Measurements from ENCODE around the gene PBOV1. TPM values are rescaled to one million over a fixed set of nuclear protein-coding genes. Genes with fewer than 3 reads are reported as not detected.

The PBOV1 gene
- total and polyA plus RNA-seq, 4 experiments from 2014 or later = not detected

- DNase-seq = no peak
- H3K4me1 ChIP-seq (ENCODE audit: insufficient read depth, low read length) = no peaks in the 10 kb centered on the region
- CTCF ChIA-PET (ENCODE audit: partially characterized antibody) = no interaction called here
- Mint-ChIP-seq H3K27ac (no peak overlapping the region), H3K4me1 (no peaks in the 10 kb centered on the region), H3K27me3 (peaks cover 11 to 21% of the 10 kb centered on the region in 2 donors), H3K4me3 (no peak overlapping the region), H3K9me3 (no peaks in the 10 kb centered on the region), H3K36me3 (no peaks in the 10 kb centered on the region)
- H3K4me3 ChIP-seq (ENCODE audit: low read length in 2 of 2) = no peak overlapping the region
- no peaks in the 10 kb centered on the region for H3K36me3 ChIP-seq (ENCODE audit: insufficient read depth, low read length)
- no peak overlapping the region for H3K27ac ChIP-seq (ENCODE audit: low read depth, low read length)
- H3K9me3 ChIP-seq (ENCODE audit: control insufficient read depth in 1 of 2, low read length in 2 of 2) = no peaks in the 10 kb centered on the region
- intact Hi-C loops (cut with micrococcal nuclease) = no loop called here
- POLR2A ChIA-PET (ENCODE audit: partially characterized antibody) = no interaction called here
- no peaks in the 10 kb centered on the region for H3K27me3 ChIP-seq (ENCODE audit: insufficient read depth, low read length)
These were observed 11.4 kb upstream of the PBOV1 start for GRCh38 chr6:138229663-138230179.

DNA sequence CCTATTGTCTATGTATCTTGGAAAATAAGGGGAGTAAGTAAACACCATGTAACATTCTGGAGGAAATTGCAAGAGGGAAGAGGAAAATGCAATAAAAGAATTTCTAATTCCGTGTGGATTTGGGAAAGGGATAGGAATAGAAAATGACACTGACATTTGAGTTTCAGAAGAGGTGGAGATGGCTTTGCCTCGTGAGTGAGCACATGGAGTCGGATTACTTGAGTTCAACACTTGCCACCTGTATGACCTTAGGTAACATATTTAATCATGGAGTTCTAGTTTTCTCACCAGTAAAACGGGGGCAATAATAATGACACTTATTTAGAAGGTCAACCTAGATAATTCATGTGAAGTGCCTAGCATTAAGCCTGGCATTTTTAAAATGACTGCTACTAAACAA is 10.8 kb upstream of the PBOV1 start:
- Histone ChIP-seq H3K27ac (ENCODE audit: low read depth, low read length) (no peak overlapping the region), H3K9me3 (ENCODE audit: control insufficient read depth in 1 of 2, low read length in 2 of 2) (no peaks in the 10 kb centered on the region), H3K4me3 (ENCODE audit: low read length in 2 of 2) (no peak overlapping the region), H3K36me3 (ENCODE audit: insufficient read depth, low read length) (no peaks in the 10 kb centered on the region), H3K27me3 (ENCODE audit: insufficient read depth, low read length) (no peaks in the 10 kb centered on the region), H3K4me1 (ENCODE audit: insufficient read depth, low read length) (no peaks in the 10 kb centered on the region)
- H3K9me3 Mint-ChIP-seq = no peaks in the 10 kb centered on the region
- ChIA-PET CTCF (ENCODE audit: partially characterized antibody) (no interaction called here), POLR2A (ENCODE audit: partially characterized antibody) (no interaction called here)
- no peaks in the 10 kb centered on the region for H3K4me1 Mint-ChIP-seq
- H3K36me3 Mint-ChIP-seq = no peaks in the 10 kb centered on the region
- H3K27ac Mint-ChIP-seq = no peak overlapping the region
- no peak overlapping the region for H3K4me3 Mint-ChIP-seq
- DNase-seq = no peak
- peaks cover 11 to 21% of the 10 kb centered on the region in 2 donors for H3K27me3 Mint-ChIP-seq
- intact Hi-C loops (cut with micrococcal nuclease) = no loop called here

DNA sequence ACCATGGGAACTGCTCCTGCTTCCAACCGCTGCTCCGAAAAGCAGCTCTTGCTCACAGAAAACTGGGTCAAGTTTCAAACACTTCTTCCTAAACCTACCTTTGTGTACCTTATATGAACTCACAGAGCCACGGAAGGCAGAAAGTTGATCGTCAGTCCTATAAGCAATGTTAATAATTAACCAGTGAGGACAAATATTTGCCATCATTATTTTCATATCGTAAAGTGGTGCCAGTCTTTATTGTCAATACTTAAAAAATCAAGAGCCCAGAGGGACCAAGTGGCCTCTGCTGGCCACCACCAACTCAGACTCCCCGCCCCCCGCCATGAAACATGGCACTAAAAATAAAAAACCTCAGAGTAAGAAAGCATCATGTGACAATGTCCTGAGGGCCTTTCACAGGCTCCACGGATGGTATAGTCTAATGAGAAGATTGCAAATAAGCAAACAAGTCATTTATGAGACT is 9.1 kb upstream of the PBOV1 start:
- Mint-ChIP-seq H3K36me3 (no peaks in the 10 kb centered on the region), H3K27ac (no peak overlapping the region), H3K27me3 (peaks cover 6 to 17% of the 10 kb centered on the region in 2 donors), H3K4me3 (no peak overlapping the region), H3K4me1 (no peaks in the 10 kb centered on the region), H3K9me3 (no peaks in the 10 kb centered on the region)
- no peak for DNase-seq
- H3K4me1 ChIP-seq (ENCODE audit: insufficient read depth, low read length) = no peaks in the 10 kb centered on the region
- intact Hi-C loops (cut with micrococcal nuclease) = no loop called here
- no peaks in the 10 kb centered on the region for H3K9me3 ChIP-seq (ENCODE audit: control insufficient read depth in 1 of 2, low read length in 2 of 2)
- H3K27me3 ChIP-seq (ENCODE audit: insufficient read depth, low read length) = no peaks in the 10 kb centered on the region
- H3K4me3 ChIP-seq (ENCODE audit: low read length in 2 of 2) = no peak overlapping the region
- POLR2A ChIA-PET (ENCODE audit: partially characterized antibody) = no interaction called here
- CTCF ChIA-PET (ENCODE audit: partially characterized antibody) = no interaction called here
- H3K27ac ChIP-seq (ENCODE audit: low read depth, low read length) = no peak overlapping the region
- no peaks in the 10 kb centered on the region for H3K36me3 ChIP-seq (ENCODE audit: insufficient read depth, low read length)

GRCh38 chr6:138226700-138227315 is 8.5 kb upstream of the PBOV1 start:
- intact Hi-C loops (cut with micrococcal nuclease) = no loop called here
- ChIA-PET CTCF (ENCODE audit: partially characterized antibody) (no interaction called here), POLR2A (ENCODE audit: partially characterized antibody) (no interaction called here)

GRCh38 chr6:138225953-138226352 is 7.7 kb upstream of the PBOV1 start:
- Histone ChIP-seq H3K27ac (ENCODE audit: low read depth, low read length) (no peak overlapping the region), H3K4me1 (ENCODE audit: insufficient read depth, low read length) (no peaks in the 10 kb centered on the region), H3K36me3 (ENCODE audit: insufficient read depth, low read length) (no peaks in the 10 kb centered on the region), H3K4me3 (ENCODE audit: low read length in 2 of 2) (no peak overlapping the region), H3K9me3 (ENCODE audit: control insufficient read depth in 1 of 2, low read length in 2 of 2) (no peaks in the 10 kb centered on the region), H3K27me3 (ENCODE audit: insufficient read depth, low read length) (no peaks in the 10 kb centered on the region)
- Mint-ChIP-seq H3K4me3 (no peak overlapping the region), H3K9me3 (no peaks in the 10 kb centered on the region), H3K36me3 (no peaks in the 10 kb centered on the region), H3K27ac (no peak overlapping the region), H3K4me1 (no peaks in the 10 kb centered on the region), H3K27me3 (peaks cover 6 to 17% of the 10 kb centered on the region in 2 donors)
- ChIA-PET POLR2A (ENCODE audit: partially characterized antibody) (no interaction called here), CTCF (ENCODE audit: partially characterized antibody) (no interaction called here)
- intact Hi-C loops (cut with micrococcal nuclease) = no loop called here
- DNase-seq = no peak

More at GRCh38 chr6:138226700-138227315, 8.5 kb upstream of the PBOV1 start:
- no peak overlapping the region for H3K27ac Mint-ChIP-seq
- no peak for DNase-seq
- no peaks in the 10 kb centered on the region for H3K9me3 Mint-ChIP-seq
- H3K4me3 ChIP-seq (ENCODE audit: low read length in 2 of 2) = no peak overlapping the region
- no peaks in the 10 kb centered on the region for H3K36me3 Mint-ChIP-seq
- H3K4me3 Mint-ChIP-seq = no peak overlapping the region
- peaks cover 6 to 17% of the 10 kb centered on the region in 2 donors for H3K27me3 Mint-ChIP-seq
- H3K36me3 ChIP-seq (ENCODE audit: insufficient read depth, low read length) = no peaks in the 10 kb centered on the region
- no peaks in the 10 kb centered on the region for H3K9me3 ChIP-seq (ENCODE audit: control insufficient read depth in 1 of 2, low read length in 2 of 2)
- H3K27me3 ChIP-seq (ENCODE audit: insufficient read depth, low read length) = no peaks in the 10 kb centered on the region
- no peaks in the 10 kb centered on the region for H3K4me1 ChIP-seq (ENCODE audit: insufficient read depth, low read length)
- H3K27ac ChIP-seq (ENCODE audit: low read depth, low read length) = no peak overlapping the region
- no peaks in the 10 kb centered on the region for H3K4me1 Mint-ChIP-seq

DNA sequence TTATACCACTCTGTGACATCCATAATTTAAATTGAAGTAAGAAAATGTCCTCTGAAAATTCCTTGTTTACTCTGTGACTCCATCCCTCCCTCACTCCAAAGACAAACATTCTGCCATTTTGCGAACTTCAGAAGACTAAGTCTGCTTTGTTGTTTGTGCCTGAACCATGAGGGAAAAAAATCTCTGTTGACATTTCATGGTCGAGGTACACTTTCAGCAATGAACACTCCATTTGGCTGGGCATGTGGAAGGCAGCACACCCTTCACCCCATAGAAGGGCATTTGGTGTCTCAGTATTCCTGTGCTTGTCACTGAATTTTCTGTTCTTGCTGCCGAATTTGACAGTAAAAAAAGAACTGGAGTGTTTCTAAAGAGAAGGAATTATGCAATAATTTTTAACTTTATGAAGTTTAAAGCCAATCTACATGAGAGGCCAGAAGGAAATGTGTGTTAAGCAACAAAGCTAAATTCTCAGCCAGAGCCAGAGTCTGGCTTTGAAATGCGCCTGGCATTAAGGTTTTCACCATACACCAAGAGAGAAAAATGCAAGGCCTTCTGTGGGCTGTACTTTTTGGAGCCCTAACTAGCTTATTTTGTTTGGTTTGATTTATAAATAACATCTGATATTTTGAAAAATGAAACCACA is 4.7 kb upstream of the PBOV1 start:
- CTCF ChIA-PET (ENCODE audit: partially characterized antibody) = no interaction called here

GRCh38 chr6:138219901-138220300 is 1.6 kb upstream of the PBOV1 start:
- intact Hi-C loops (cut with micrococcal nuclease) = no loop called here
- Histone ChIP-seq H3K27ac (ENCODE audit: low read depth, low read length) (no peak overlapping the region), H3K9me3 (ENCODE audit: control insufficient read depth in 1 of 2, low read length in 2 of 2) (no peaks in the 10 kb centered on the region), H3K4me3 (ENCODE audit: low read length in 2 of 2) (no peak overlapping the region), H3K4me1 (ENCODE audit: insufficient read depth, low read length) (no peaks in the 10 kb centered on the region), H3K27me3 (ENCODE audit: insufficient read depth, low read length) (no peaks in the 10 kb centered on the region), H3K36me3 (ENCODE audit: insufficient read depth, low read length) (no peaks in the 10 kb centered on the region)
- H3K36me3 Mint-ChIP-seq = no peaks in the 10 kb centered on the region
- peaks cover 12 to 25% of the 10 kb centered on the region in 2 donors for H3K27me3 Mint-ChIP-seq
- no peaks in the 10 kb centered on the region for H3K4me1 Mint-ChIP-seq
- ChIA-PET POLR2A (ENCODE audit: partially characterized antibody) (no interaction called here), CTCF (ENCODE audit: partially characterized antibody) (no interaction called here)
- H3K27ac Mint-ChIP-seq = no peak overlapping the region
- H3K9me3 Mint-ChIP-seq = no peaks in the 10 kb centered on the region
- DNase-seq = no peak
- no peak overlapping the region for H3K4me3 Mint-ChIP-seq

More for the DNA sequence above, 4.7 kb upstream of the PBOV1 start:
- Mint-ChIP-seq H3K4me3 (no peak overlapping the region), H3K9me3 (no peaks in the 10 kb centered on the region), H3K4me1 (no peaks in the 10 kb centered on the region), H3K36me3 (no peaks in the 10 kb centered on the region), H3K27ac (no peak overlapping the region), H3K27me3 (peaks cover 5 to 16% of the 10 kb centered on the region in 2 donors)
- no peak overlapping the region for H3K27ac ChIP-seq (ENCODE audit: low read depth, low read length)
- H3K27me3 ChIP-seq (ENCODE audit: insufficient read depth, low read length) = no peaks in the 10 kb centered on the region
- no peaks in the 10 kb centered on the region for H3K9me3 ChIP-seq (ENCODE audit: control insufficient read depth in 1 of 2, low read length in 2 of 2)
- DNase-seq = no peak
- H3K4me1 ChIP-seq (ENCODE audit: insufficient read depth, low read length) = no peaks in the 10 kb centered on the region
- POLR2A ChIA-PET (ENCODE audit: partially characterized antibody) = no interaction called here
- intact Hi-C loops (cut with micrococcal nuclease) = no loop called here
- no peak overlapping the region for H3K4me3 ChIP-seq (ENCODE audit: low read length in 2 of 2)
- no peaks in the 10 kb centered on the region for H3K36me3 ChIP-seq (ENCODE audit: insufficient read depth, low read length)
